GM23338 (cell line): ENCODE data around the gene DDRGK1. TPM values are rescaled to one million over a fixed set of nuclear protein-coding genes. Genes with fewer than 3 reads are reported as not detected.

Experiments
- ATAC-seq: fragments of 200-7000 bp; cut with Tn5 transposase; 3 replicates; pipeline ENCODE4 v1.9.1; 2020
- DNase-seq: peaks from one replicate; pipeline ENCODE4 v3.0.0-alpha.2; 2015; ENCODE audit warnings: low spot score
- H2AFZ ChIP-seq: fragments of 200-600 bp; sonication (generic); 2 replicates; pipeline ENCODE4 v1.8.0; 2016; ENCODE audit warnings: antibody characterized with exemption, mild to moderate bottlenecking, moderate library complexity
- H3F3A ChIP-seq: fragments of 200-600 bp; sonication (generic); replicated peaks from 2 replicates; pipeline ENCODE4 v1.8.0; 2017; ENCODE audit warnings: antibody characterized with exemption, mixed run types, low read depth
- H3K27ac ChIP-seq: fragments of 200-600 bp; sonication (generic); 2 replicates; pipeline ENCODE4 v1.6.1; 2016; ENCODE audit warnings: low read depth
- H3K27me3 ChIP-seq: fragments of 200-600 bp; sonication (generic); 2 replicates; pipeline ENCODE4 v1.8.0; 2016; ENCODE audit warnings: mild to moderate bottlenecking, mixed run types, moderate library complexity; ENCODE audit not compliant: insufficient read depth
- H3K36me3 ChIP-seq: fragments of 200-600 bp; sonication (generic); 2 replicates; pipeline ENCODE4 v1.8.0; 2016; ENCODE audit warnings: mild to moderate bottlenecking; ENCODE audit not compliant: insufficient read depth
- H3K4me1 ChIP-seq: fragments of 200-600 bp; sonication (generic); 2 replicates; pipeline ENCODE4 v1.8.0; 2016; ENCODE audit warnings: mild to moderate bottlenecking, moderate library complexity; ENCODE audit not compliant: insufficient read depth
- H3K4me2 ChIP-seq: fragments of 200-600 bp; sonication (generic); 2 replicates; pipeline ENCODE4 v1.7.1; 2017; ENCODE audit warnings: mixed run types
- H3K4me3 ChIP-seq: fragments of 200-600 bp; sonication (generic); 2 replicates; pipeline ENCODE4 v1.6.1; 2016; ENCODE audit warnings: mixed run types
- H3K79me2 ChIP-seq: fragments of 200-600 bp; sonication (generic); replicated peaks from 2 replicates; pipeline ENCODE4 v1.8.0; 2017; ENCODE audit warnings: mild to moderate bottlenecking; ENCODE audit not compliant: insufficient read depth
- H3K9me2 ChIP-seq: fragments of 200-600 bp; sonication (generic); 2 replicates; pipeline ENCODE4 v1.8.0; 2017; ENCODE audit not compliant: insufficient read depth
- H4K20me1 ChIP-seq: fragments of 200-600 bp; sonication (generic); replicated peaks from 2 replicates; pipeline ENCODE4 v1.8.0; 2017; ENCODE audit warnings: mild to moderate bottlenecking; ENCODE audit not compliant: insufficient read depth
- H3K27ac Mint-ChIP-seq: 2 replicates; pipeline ENCODE4 v1.8.0; 2020; ENCODE audit warnings: inconsistent platforms, mild to moderate bottlenecking, moderate library complexity, mixed read lengths
- H3K27me3 Mint-ChIP-seq: 3 replicates; pipeline ENCODE4 v1.8.0; 2022; ENCODE audit warnings: low read depth, mild to moderate bottlenecking, moderate library complexity, mixed read lengths, inconsistent platforms; ENCODE audit not compliant: insufficient read depth, poor library complexity
- H3K36me3 Mint-ChIP-seq: 3 replicates; pipeline ENCODE4 v1.8.0; 2021; ENCODE audit warnings: low read depth, mild to moderate bottlenecking, inconsistent platforms, moderate library complexity, mixed read lengths
- H3K4me1 Mint-ChIP-seq: 3 replicates; pipeline ENCODE4 v1.8.0; 2020; ENCODE audit warnings: mild to moderate bottlenecking, inconsistent platforms, mixed read lengths
- H3K4me3 Mint-ChIP-seq: 3 replicates; pipeline ENCODE4 v1.8.0; 2021; ENCODE audit warnings: moderate library complexity, mild to moderate bottlenecking, inconsistent platforms, mixed read lengths
- H3K9me3 Mint-ChIP-seq: 3 replicates; pipeline ENCODE4 v1.8.0; 2020; ENCODE audit warnings: moderate library complexity, mild to moderate bottlenecking, inconsistent platforms, mixed read lengths
- CREB1 ChIP-seq: fragments of 250-450 bp; sonication (Bioruptor Pico); IDR thresholded peaks from 2 replicates; pipeline ENCODE4 v1.5.0; 2020; ENCODE audit warnings: low read depth, mild to moderate bottlenecking, moderate library complexity
- CTCF ChIP-seq, 2 experiments: fragments of 200-600 bp in 1 of 2; sonication (generic) in 1 of 2; conservative IDR thresholded peaks; 2 replicates each; pipeline versions ENCODE4 v1.5.1 to v1.6.1; 2016 to 2017; ENCODE audit warnings: antibody characterized with exemption in 2 of 2, low read depth in 2 of 2, mild to moderate bottlenecking in 2 of 2, moderate library complexity in 1 of 2
- ETS1 ChIP-seq: IDR thresholded peaks from 2 replicates; pipeline ENCODE4 v1.6.1; 2016; ENCODE audit warnings: antibody characterized with exemption
- POLR2AphosphoS5 ChIP-seq: IDR thresholded peaks from 2 replicates; pipeline ENCODE4 v1.6.1; 2016; ENCODE audit warnings: antibody characterized with exemption, low read depth
- STAT1 ChIP-seq: IDR thresholded peaks from one replicate; pipeline ENCODE4 v1.6.1; 2016; ENCODE audit warnings: antibody characterized with exemption; ENCODE audit not compliant: unreplicated experiment
- ZNF114 ChIP-seq: fragments of 250-450 bp; sonication (Bioruptor Pico); IDR thresholded peaks from 2 replicates; pipeline ENCODE4 v1.5.0; 2020; ENCODE audit warnings: mild to moderate bottlenecking, moderate library complexity
- polyA plus RNA-seq: library from polyadenylated mRNA; unstranded; fragments of >200 nt; fragmentation: Nextera tagmentation; extraction: Ambion mirVana; gene quantifications from 2 replicates; pipeline ENCODE4 v1.2.1, GENCODE V29; 2016
- total RNA-seq: library from RNA; depleted of rRNA; stranded (reverse); fragments of >200 nt; shearing (Covaris generic); gene quantifications from 2 replicates; pipeline ENCODE4 v1.2.3, GENCODE V29; 2014
- TF ChIP-seq, protein P1 (sequence below): IDR thresholded peaks from one replicate; pipeline ENCODE4 v1.6.1; 2018; ENCODE audit warnings: antibody characterized with exemption; ENCODE audit not compliant: unreplicated experiment

DDRGK1 gene
- total and polyA plus RNA-seq, 2 experiments from 2014 or later: 44.0 to 45.5 TPM

GRCh38 chr20:3172933-3173609 lies 31.4 kb downstream of the DDRGK1 start, which contains the start of gene LZTS3:
TSS of gene LZTS3 (minus strand) at chr20:3173549. CDS start at chr20:3167163, 6,386 bp downstream.
- TF ChIP-seq, protein P1, sequence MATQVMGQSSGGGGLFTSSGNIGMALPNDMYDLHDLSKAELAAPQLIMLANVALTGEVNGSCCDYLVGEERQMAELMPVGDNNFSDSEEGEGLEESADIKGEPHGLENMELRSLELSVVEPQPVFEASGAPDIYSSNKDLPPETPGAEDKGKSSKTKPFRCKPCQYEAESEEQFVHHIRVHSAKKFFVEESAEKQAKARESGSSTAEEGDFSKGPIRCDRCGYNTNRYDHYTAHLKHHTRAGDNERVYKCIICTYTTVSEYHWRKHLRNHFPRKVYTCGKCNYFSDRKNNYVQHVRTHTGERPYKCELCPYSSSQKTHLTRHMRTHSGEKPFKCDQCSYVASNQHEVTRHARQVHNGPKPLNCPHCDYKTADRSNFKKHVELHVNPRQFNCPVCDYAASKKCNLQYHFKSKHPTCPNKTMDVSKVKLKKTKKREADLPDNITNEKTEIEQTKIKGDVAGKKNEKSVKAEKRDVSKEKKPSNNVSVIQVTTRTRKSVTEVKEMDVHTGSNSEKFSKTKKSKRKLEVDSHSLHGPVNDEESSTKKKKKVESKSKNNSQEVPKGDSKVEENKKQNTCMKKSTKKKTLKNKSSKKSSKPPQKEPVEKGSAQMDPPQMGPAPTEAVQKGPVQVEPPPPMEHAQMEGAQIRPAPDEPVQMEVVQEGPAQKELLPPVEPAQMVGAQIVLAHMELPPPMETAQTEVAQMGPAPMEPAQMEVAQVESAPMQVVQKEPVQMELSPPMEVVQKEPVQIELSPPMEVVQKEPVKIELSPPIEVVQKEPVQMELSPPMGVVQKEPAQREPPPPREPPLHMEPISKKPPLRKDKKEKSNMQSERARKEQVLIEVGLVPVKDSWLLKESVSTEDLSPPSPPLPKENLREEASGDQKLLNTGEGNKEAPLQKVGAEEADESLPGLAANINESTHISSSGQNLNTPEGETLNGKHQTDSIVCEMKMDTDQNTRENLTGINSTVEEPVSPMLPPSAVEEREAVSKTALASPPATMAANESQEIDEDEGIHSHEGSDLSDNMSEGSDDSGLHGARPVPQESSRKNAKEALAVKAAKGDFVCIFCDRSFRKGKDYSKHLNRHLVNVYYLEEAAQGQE: peak; percentile 5
- TF ChIP-seq CTCF (conservative IDR thresholded peaks at IDR 0.05; ENCODE audit: low read depth in 2 of 2) (peak in 1 of 2 experiments; percentile 21; a peak in 2 of 4 replicates), CREB1 (CRISPR knock-in tag) (peak; percentile 84), POLR2AphosphoS5 (peak; percentile 4; the same call in 1 of the 2 replicates), STAT1 (no peak), ZNF114 (CRISPR knock-in tag) (no peak), ETS1 (no peak)
- no peaks in the 10 kb centered on the region; the same call in 2 of the 3 replicates for H3K9me3 Mint-ChIP-seq
- peak within 1 kb of the TSS; percentile 85 for H3K4me3 Mint-ChIP-seq

More at GRCh38 chr20:3172933-3173609, 31.4 kb downstream of the DDRGK1 start, which contains the start of gene LZTS3:
- Histone ChIP-seq H3K4me1 (peaks cover 25% of the 10 kb centered on the region), H3K9me2 (no peaks in the 10 kb centered on the region), H3K4me3 (peak within 1 kb of the TSS; percentile 73), H2AFZ (peak within 1 kb of the TSS; percentile 95), H3K36me3 (no peaks in the 10 kb centered on the region), H3K79me2 (peaks cover 15% of the 10 kb centered on the region), H3K27me3 (no peaks in the 10 kb centered on the region), H3K27ac (peak within 1 kb of the TSS; percentile 94), H3F3A (0 out of 2 replicates have a peak, but pooled peaks cover 13% of the 10 kb centered on the region), H4K20me1 (no peaks in the 10 kb centered on the region), H3K4me2 (peak within 1 kb of the TSS; percentile 88)
- H3K27me3 Mint-ChIP-seq: peaks cover 18% of the 10 kb centered on the region
- DNase-seq (peak; percentile 96), ATAC-seq (peak; percentile 57)
- peaks cover 43% of the 10 kb centered on the region for H3K4me1 Mint-ChIP-seq
- peaks cover 7% of the 10 kb centered on the region; the same call in 1 of the 3 replicates for H3K36me3 Mint-ChIP-seq
- peak within 1 kb of the TSS; percentile 97 for H3K27ac Mint-ChIP-seq
